GM10266 (cell line): ENCODE data around the gene TMEM212.

Source experiments
- DNase-seq: peaks from one replicate; pipeline ENCODE4 v3.0.0; 2012; ENCODE audit errors: extremely low spot score
- TF ChIP-seq, protein P1 (sequence below): IDR thresholded peaks from 2 replicates; pipeline ENCODE4 v1.5.1; 2012; ENCODE audit warnings: mild to moderate bottlenecking, low read depth; ENCODE audit not compliant: control insufficient read depth, insufficient read depth; ENCODE audit errors: missing control alignments

TMEM212 gene

GRCh38 chr3:171873580-171873979 is 30.4 kb downstream of the TMEM212 start:
- DNase-seq = no peak
- TF ChIP-seq, protein P1, sequence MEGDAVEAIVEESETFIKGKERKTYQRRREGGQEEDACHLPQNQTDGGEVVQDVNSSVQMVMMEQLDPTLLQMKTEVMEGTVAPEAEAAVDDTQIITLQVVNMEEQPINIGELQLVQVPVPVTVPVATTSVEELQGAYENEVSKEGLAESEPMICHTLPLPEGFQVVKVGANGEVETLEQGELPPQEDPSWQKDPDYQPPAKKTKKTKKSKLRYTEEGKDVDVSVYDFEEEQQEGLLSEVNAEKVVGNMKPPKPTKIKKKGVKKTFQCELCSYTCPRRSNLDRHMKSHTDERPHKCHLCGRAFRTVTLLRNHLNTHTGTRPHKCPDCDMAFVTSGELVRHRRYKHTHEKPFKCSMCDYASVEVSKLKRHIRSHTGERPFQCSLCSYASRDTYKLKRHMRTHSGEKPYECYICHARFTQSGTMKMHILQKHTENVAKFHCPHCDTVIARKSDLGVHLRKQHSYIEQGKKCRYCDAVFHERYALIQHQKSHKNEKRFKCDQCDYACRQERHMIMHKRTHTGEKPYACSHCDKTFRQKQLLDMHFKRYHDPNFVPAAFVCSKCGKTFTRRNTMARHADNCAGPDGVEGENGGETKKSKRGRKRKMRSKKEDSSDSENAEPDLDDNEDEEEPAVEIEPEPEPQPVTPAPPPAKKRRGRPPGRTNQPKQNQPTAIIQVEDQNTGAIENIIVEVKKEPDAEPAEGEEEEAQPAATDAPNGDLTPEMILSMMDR = no peak

- DNase-seq = no peak
- TF ChIP-seq, protein P1 = no peak
Observed at GRCh38 chr3:171874251-171874681, 31.1 kb downstream of the TMEM212 start.

DNA sequence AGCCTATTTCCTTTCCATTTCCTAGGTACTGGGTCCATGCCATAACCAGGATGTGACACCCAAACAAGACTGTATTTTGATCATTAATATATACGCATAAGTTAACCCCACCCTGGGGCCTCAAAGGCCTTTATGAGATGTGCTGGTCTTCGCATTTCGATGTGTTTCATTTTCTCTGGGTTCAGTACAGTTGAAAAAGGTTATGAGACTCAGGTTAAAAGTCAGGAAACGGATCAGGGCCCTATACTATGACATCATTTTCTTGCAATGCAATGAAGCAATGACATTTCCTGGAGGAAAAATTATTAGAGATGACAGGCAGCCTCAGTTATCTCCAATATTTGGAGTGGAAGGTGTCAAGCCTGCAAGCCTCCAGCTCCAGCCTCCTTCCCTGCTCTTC is 31.7 kb downstream of the TMEM212 start:
- no peak for DNase-seq
- TF ChIP-seq, protein P1 = no peak

GRCh38 chr3:171875923-171876412 is 32.8 kb downstream of the TMEM212 start:
- no peak for DNase-seq
- TF ChIP-seq, protein P1 = no peak

DNA sequence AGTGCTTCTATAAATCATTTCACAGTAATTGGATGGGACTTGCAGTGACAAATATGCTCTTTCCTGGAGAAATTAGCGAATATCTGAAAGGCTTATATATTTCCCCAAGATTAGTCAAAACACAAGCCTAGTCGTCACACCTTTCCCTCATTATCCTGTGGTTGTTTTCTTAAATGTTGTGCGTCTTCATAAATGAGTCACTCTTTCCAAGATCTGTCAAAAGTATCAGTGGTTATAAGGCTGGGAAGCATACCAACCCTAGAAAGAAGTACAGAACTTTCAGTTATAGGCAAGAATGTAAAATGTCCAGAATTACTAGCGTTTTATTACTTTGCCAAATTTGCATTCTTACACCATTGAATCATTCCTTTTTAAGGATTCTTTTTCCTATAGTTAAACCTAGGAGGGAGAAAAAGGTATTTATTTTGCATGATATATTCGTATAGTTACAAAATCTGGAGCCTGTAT is 33.6 kb downstream of the TMEM212 start:
- DNase-seq = no peak
- TF ChIP-seq, protein P1 = no peak

DNA sequence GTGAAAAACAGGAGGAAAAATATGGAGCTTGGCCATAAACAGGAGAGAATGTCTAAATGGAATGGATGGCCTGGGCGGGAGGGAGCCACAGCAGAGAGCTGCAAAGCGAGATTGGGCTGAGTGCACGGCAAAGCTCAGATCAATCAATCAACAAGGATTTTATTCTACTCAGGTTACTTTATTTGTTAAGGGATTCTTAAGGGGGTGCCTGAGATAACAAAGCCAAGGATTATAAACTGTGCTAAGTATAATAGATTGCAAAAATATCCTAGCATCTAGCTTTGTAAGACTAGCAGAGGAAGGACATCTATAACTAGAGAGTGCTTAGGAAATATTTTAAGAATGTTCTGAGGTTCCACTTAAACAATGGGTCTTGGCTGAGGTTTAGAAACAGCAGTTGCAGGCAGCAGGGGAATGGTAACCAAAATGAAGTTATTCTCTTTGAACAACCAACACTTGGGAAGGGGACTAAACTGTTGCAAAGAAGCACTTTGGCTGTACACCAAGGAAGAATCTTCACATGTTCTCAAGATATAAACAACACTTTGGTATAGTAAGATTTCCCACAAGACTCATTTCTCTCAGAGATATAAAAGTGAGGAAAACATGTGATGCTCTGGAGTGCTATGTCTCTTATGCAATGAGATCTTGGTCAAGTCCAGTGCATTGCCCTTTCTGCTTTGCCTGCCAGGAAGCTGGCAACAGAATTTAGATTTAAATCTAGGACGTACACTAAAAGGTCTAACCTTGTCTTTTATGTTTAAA is 35.5 kb downstream of the TMEM212 start:
- TF ChIP-seq, protein P1 = no peak
- DNase-seq = no peak

- no peak for DNase-seq
- TF ChIP-seq, protein P1 = no peak
Observed at GRCh38 chr3:171879472-171879871, 36.3 kb downstream of the TMEM212 start.
